ENCODE results near the gene MRPL14.

MRPL14 gene

GRCh38 chr6:44123544-44123943 lies 3.7 kb downstream of the MRPL14 start:
- Mint-ChIP-seq H3K27me3 (ENCODE audit: low read depth) (no peaks in the 10 kb centered on the region), H3K4me3 (peak overlapping the region; percentile 88), H3K4me1 (ENCODE audit: low read depth) (peaks cover 55% of the 10 kb centered on the region), H3K9me3 (no peaks in the 10 kb centered on the region), H3K27ac (peak overlapping the region; percentile 67), H3K36me3 (ENCODE audit: low read depth) (peaks cover 29% of the 10 kb centered on the region)
- DNase-seq (ENCODE audit: low spot score), result no peak

- H3K27ac Mint-ChIP-seq, result peak overlapping the region; percentile 67
- H3K36me3 Mint-ChIP-seq (ENCODE audit: low read depth), result peaks cover 33% of the 10 kb centered on the region
- peak; percentile 35 for DNase-seq (ENCODE audit: low spot score)
Observed at GRCh38 chr6:44122801-44123200, 4.5 kb downstream of the MRPL14 start.

GRCh38 chr6:44120692-44121443 lies 6.4 kb downstream of the MRPL14 start:
- no peak for DNase-seq (ENCODE audit: low spot score)
- H3K36me3 Mint-ChIP-seq (ENCODE audit: low read depth), result peaks cover 27% of the 10 kb centered on the region
- no peak overlapping the region for H3K27ac Mint-ChIP-seq
- H3K4me1 Mint-ChIP-seq (ENCODE audit: low read depth), result peaks cover 61% of the 10 kb centered on the region
- H3K4me3 Mint-ChIP-seq, result no peak overlapping the region
- no peaks in the 10 kb centered on the region for H3K27me3 Mint-ChIP-seq (ENCODE audit: low read depth)
- no peaks in the 10 kb centered on the region for H3K9me3 Mint-ChIP-seq

More at GRCh38 chr6:44122801-44123200, 4.5 kb downstream of the MRPL14 start:
- H3K4me3 Mint-ChIP-seq, result peak overlapping the region; percentile 88
- H3K4me1 Mint-ChIP-seq (ENCODE audit: low read depth), result peaks cover 58% of the 10 kb centered on the region
- H3K9me3 Mint-ChIP-seq, result no peaks in the 10 kb centered on the region
- no peaks in the 10 kb centered on the region for H3K27me3 Mint-ChIP-seq (ENCODE audit: low read depth)

- Mint-ChIP-seq H3K9me3 (no peaks in the 10 kb centered on the region), H3K27me3 (ENCODE audit: low read depth) (no peaks in the 10 kb centered on the region), H3K4me3 (no peak overlapping the region), H3K36me3 (ENCODE audit: low read depth) (peaks cover 25% of the 10 kb centered on the region), H3K27ac (no peak overlapping the region), H3K4me1 (ENCODE audit: low read depth) (peaks cover 53% of the 10 kb centered on the region)
- DNase-seq (ENCODE audit: low spot score), result no peak
Observed at GRCh38 chr6:44119704-44120262, 7.5 kb downstream of the MRPL14 start.

GRCh38 chr6:44117397-44118128 lies 9.7 kb downstream of the MRPL14 start:
- Mint-ChIP-seq H3K27me3 (ENCODE audit: low read depth) (no peaks in the 10 kb centered on the region), H3K27ac (no peak overlapping the region), H3K9me3 (no peaks in the 10 kb centered on the region), H3K4me3 (no peak overlapping the region), H3K4me1 (ENCODE audit: low read depth) (peaks cover 31% of the 10 kb centered on the region), H3K36me3 (ENCODE audit: low read depth) (peaks cover 19% of the 10 kb centered on the region)
- DNase-seq (ENCODE audit: low spot score), result no peak

GRCh38 chr6:44116641-44117382 lies 10.4 kb downstream of the MRPL14 start:
- peaks cover 29% of the 10 kb centered on the region for H3K4me1 Mint-ChIP-seq (ENCODE audit: low read depth)
- H3K27ac Mint-ChIP-seq, result peak overlapping the region; percentile 60
- no peaks in the 10 kb centered on the region for H3K27me3 Mint-ChIP-seq (ENCODE audit: low read depth)
- H3K4me3 Mint-ChIP-seq, result no peak overlapping the region
- H3K36me3 Mint-ChIP-seq (ENCODE audit: low read depth), result peaks cover 25% of the 10 kb centered on the region
- no peaks in the 10 kb centered on the region for H3K9me3 Mint-ChIP-seq
- DNase-seq (ENCODE audit: low spot score), result no peak

GRCh38 chr6:44115866-44116265 lies 11.4 kb downstream of the MRPL14 start:
- DNase-seq (ENCODE audit: low spot score), result no peak
- Mint-ChIP-seq H3K4me1 (ENCODE audit: low read depth) (peaks cover 29% of the 10 kb centered on the region), H3K27ac (peak overlapping the region; percentile 6), H3K27me3 (ENCODE audit: low read depth) (no peaks in the 10 kb centered on the region), H3K9me3 (no peaks in the 10 kb centered on the region), H3K4me3 (no peak overlapping the region), H3K36me3 (ENCODE audit: low read depth) (peaks cover 35% of the 10 kb centered on the region)

- no peaks in the 10 kb centered on the region for H3K9me3 Mint-ChIP-seq
- DNase-seq (ENCODE audit: low spot score), result no peak
- peaks cover 35% of the 10 kb centered on the region for H3K36me3 Mint-ChIP-seq (ENCODE audit: low read depth)
- no peak overlapping the region for H3K27ac Mint-ChIP-seq
- no peaks in the 10 kb centered on the region for H3K27me3 Mint-ChIP-seq (ENCODE audit: low read depth)
- peaks cover 16% of the 10 kb centered on the region for H3K4me1 Mint-ChIP-seq (ENCODE audit: low read depth)
- H3K4me3 Mint-ChIP-seq, result no peak overlapping the region
Observed at GRCh38 chr6:44113414-44113813, 13.8 kb downstream of the MRPL14 start.

- no peak overlapping the region for H3K4me3 Mint-ChIP-seq
- H3K27ac Mint-ChIP-seq, result no peak overlapping the region
Observed at GRCh38 chr6:44111434-44112417, 15.5 kb downstream of the MRPL14 start.

GRCh38 chr6:44110966-44111365 lies 16.3 kb downstream of the MRPL14 start:
- peaks cover 34% of the 10 kb centered on the region for H3K36me3 Mint-ChIP-seq (ENCODE audit: low read depth)
- H3K4me3 Mint-ChIP-seq, result no peak overlapping the region

More at GRCh38 chr6:44111434-44112417, 15.5 kb downstream of the MRPL14 start:
- no peak for DNase-seq (ENCODE audit: low spot score)
- no peaks in the 10 kb centered on the region for H3K27me3 Mint-ChIP-seq (ENCODE audit: low read depth)
- peaks cover 32% of the 10 kb centered on the region for H3K36me3 Mint-ChIP-seq (ENCODE audit: low read depth)
- H3K9me3 Mint-ChIP-seq, result no peaks in the 10 kb centered on the region
- peaks cover 8% of the 10 kb centered on the region for H3K4me1 Mint-ChIP-seq (ENCODE audit: low read depth)

GRCh38 chr6:44110005-44110676 lies 17.1 kb downstream of the MRPL14 start:
- no peaks in the 10 kb centered on the region for H3K9me3 Mint-ChIP-seq
- H3K4me1 Mint-ChIP-seq (ENCODE audit: low read depth), result peaks cover 3% of the 10 kb centered on the region
- H3K27ac Mint-ChIP-seq, result no peak overlapping the region
- no peak overlapping the region for H3K4me3 Mint-ChIP-seq
- no peaks in the 10 kb centered on the region for H3K27me3 Mint-ChIP-seq (ENCODE audit: low read depth)
- DNase-seq (ENCODE audit: low spot score), result no peak
- H3K36me3 Mint-ChIP-seq (ENCODE audit: low read depth), result peaks cover 31% of the 10 kb centered on the region

More at GRCh38 chr6:44110966-44111365, 16.3 kb downstream of the MRPL14 start:
- H3K27ac Mint-ChIP-seq, result no peak overlapping the region
- DNase-seq (ENCODE audit: low spot score), result no peak
- H3K9me3 Mint-ChIP-seq, result no peaks in the 10 kb centered on the region
- H3K27me3 Mint-ChIP-seq (ENCODE audit: low read depth), result no peaks in the 10 kb centered on the region
- peaks cover 3% of the 10 kb centered on the region for H3K4me1 Mint-ChIP-seq (ENCODE audit: low read depth)

GRCh38 chr6:44109212-44109611 lies 18.0 kb downstream of the MRPL14 start:
- Mint-ChIP-seq H3K27me3 (ENCODE audit: low read depth) (no peaks in the 10 kb centered on the region), H3K4me1 (ENCODE audit: low read depth) (peaks cover 3% of the 10 kb centered on the region), H3K36me3 (ENCODE audit: low read depth) (peaks cover 30% of the 10 kb centered on the region), H3K27ac (no peak overlapping the region), H3K4me3 (no peak overlapping the region), H3K9me3 (no peaks in the 10 kb centered on the region)
- DNase-seq (ENCODE audit: low spot score), result no peak

All from T-helper 2 cell treated with Interferon-gamma antibody and Interleukin-4, amounts not matched to agents 5 μg/mL and 100 μg/mL, for 36 hours (primary cell).